Neural progenitor cell (in vitro differentiated cells): ENCODE measurements around the gene TMEM184A. TPM values are rescaled to one million over a fixed set of nuclear protein-coding genes. Genes with fewer than 3 reads are reported as not detected.

Experiments
- DNase-seq: peaks from one replicate; pipeline ENCODE4 v3.0.0-alpha.2; 2016; ENCODE audit warnings: low spot score
- H2AFZ ChIP-seq: fragments of 200-600 bp; sonication (generic); replicated peaks from 2 replicates; pipeline ENCODE4 v1.6.1; 2016; ENCODE audit warnings: antibody characterized with exemption
- H3F3A ChIP-seq: fragments of 200-600 bp; sonication (generic); 2 replicates; pipeline ENCODE4 v1.6.1; 2016; ENCODE audit warnings: antibody characterized with exemption, low read depth
- H3K27ac ChIP-seq: fragments of 200-600 bp; sonication (generic); 2 replicates; pipeline ENCODE4 v1.5.1; 2016; ENCODE audit warnings: mild to moderate bottlenecking
- H3K27me3 ChIP-seq: fragments of 200-600 bp; sonication (generic); 2 replicates; pipeline ENCODE4 v1.6.1; 2016; ENCODE audit warnings: mild to moderate bottlenecking, moderate library complexity
- H3K36me3 ChIP-seq: fragments of 200-600 bp; sonication (generic); 2 replicates; pipeline ENCODE4 v1.5.1; 2016
- H3K4me1 ChIP-seq: fragments of 200-600 bp; sonication (generic); 2 replicates; pipeline ENCODE4 v1.6.1; 2016; ENCODE audit warnings: mixed run types
- H3K4me2 ChIP-seq: fragments of 200-600 bp; sonication (generic); 2 replicates; pipeline ENCODE4 v1.6.1; 2016
- H3K4me3 ChIP-seq: fragments of 200-600 bp; sonication (generic); 2 replicates; pipeline ENCODE4 v1.5.1; 2016
- H3K79me2 ChIP-seq: fragments of 200-600 bp; sonication (generic); 2 replicates; pipeline ENCODE4 v1.6.1; 2016; ENCODE audit warnings: low read depth
- H3K9ac ChIP-seq: fragments of 200-600 bp; sonication (generic); 2 replicates; pipeline ENCODE4 v1.6.1; 2016
- H3K9me3 ChIP-seq: fragments of 200-600 bp; sonication (generic); 2 replicates; pipeline ENCODE4 v1.5.1; 2016; ENCODE audit warnings: low read depth
- H4K20me1 ChIP-seq: fragments of 200-600 bp; sonication (generic); 2 replicates; pipeline ENCODE4 v1.6.1; 2016; ENCODE audit warnings: low read depth
- H3K27ac Mint-ChIP-seq: 3 replicates; pipeline ENCODE4 v1.8.0; 2021; ENCODE audit warnings: mixed read lengths
- H3K27me3 Mint-ChIP-seq: 2 replicates; pipeline ENCODE4 v1.8.0; 2022; ENCODE audit warnings: low read depth, mild to moderate bottlenecking, inconsistent platforms, moderate library complexity, mixed read lengths; ENCODE audit not compliant: insufficient read depth
- H3K36me3 Mint-ChIP-seq: 3 replicates; pipeline ENCODE4 v1.8.0; 2021; ENCODE audit warnings: mixed read lengths
- H3K4me1 Mint-ChIP-seq: 3 replicates; pipeline ENCODE4 v1.8.0; 2021; ENCODE audit warnings: mixed read lengths
- H3K4me3 Mint-ChIP-seq: 3 replicates; pipeline ENCODE4 v1.8.0; 2021; ENCODE audit warnings: mild to moderate bottlenecking, moderate library complexity, mixed read lengths
- H3K9me3 Mint-ChIP-seq: 3 replicates; pipeline ENCODE4 v1.8.0; 2020; ENCODE audit warnings: mixed read lengths
- EZH2 ChIP-seq: fragments of 200-600 bp; sonication (generic); IDR thresholded peaks from 2 replicates; pipeline ENCODE4 v1.6.1; 2017; ENCODE audit warnings: antibody characterized with exemption, mild to moderate bottlenecking, moderate library complexity
- EZH2phosphoT487 ChIP-seq: fragments of 200-600 bp; sonication (generic); IDR thresholded peaks from 2 replicates; pipeline ENCODE4 v1.6.1; 2017; ENCODE audit warnings: antibody characterized with exemption
- total RNA-seq: library from RNA; depleted of rRNA; stranded (reverse); fragments of >200 nt; gene quantifications from 2 replicates; pipeline ENCODE4 v1.2.3, GENCODE V29; 2015; ENCODE audit warnings: low replicate concordance
- TF ChIP-seq, protein P1 (sequence below): fragments of 200-600 bp; sonication (generic); IDR thresholded peaks from 2 replicates; pipeline ENCODE4 v1.5.1; 2017; ENCODE audit warnings: antibody characterized with exemption, mild to moderate bottlenecking

The TMEM184A gene
- total RNA-seq, 1 donor from 2014 or later, result 0.17 TPM

DNA sequence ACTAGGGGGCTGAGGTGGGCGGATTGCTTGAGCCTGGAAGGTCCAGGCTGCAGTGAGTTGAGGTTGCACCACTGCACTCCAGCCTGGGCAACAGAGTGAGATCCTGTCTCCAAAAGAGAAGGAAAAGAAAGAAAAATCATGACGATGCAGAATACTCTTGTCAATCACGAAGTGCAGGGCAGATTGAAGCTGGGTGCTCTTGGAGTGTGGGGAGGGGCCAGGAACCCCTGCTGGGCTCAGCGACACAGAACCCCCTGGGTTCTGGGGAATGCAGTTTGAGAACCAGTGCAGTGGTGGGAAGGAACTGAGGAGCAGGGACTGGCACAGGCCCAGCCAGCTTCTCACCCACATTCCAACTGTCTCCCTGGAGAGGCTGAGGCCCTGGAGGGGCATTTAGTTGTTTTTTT, 41.0 kb downstream of the TMEM184A start:
- Histone ChIP-seq H3K27me3 (no peaks in the 10 kb centered on the region), H3K9me3 (no peaks in the 10 kb centered on the region), H3F3A (no peaks in the 10 kb centered on the region), H3K27ac (no peak overlapping the region), H3K4me3 (no peak overlapping the region), H3K36me3 (no peaks in the 10 kb centered on the region), H3K9ac (no peak overlapping the region), H4K20me1 (no peaks in the 10 kb centered on the region), H3K4me1 (no peaks in the 10 kb centered on the region), H3K4me2 (no peak overlapping the region), H2AFZ (no peak overlapping the region), H3K79me2 (no peaks in the 10 kb centered on the region)
- Mint-ChIP-seq H3K36me3 (no peaks in the 10 kb centered on the region), H3K9me3 (peaks cover 4% of the 10 kb centered on the region), H3K27me3 (peaks cover 8% of the 10 kb centered on the region), H3K4me3 (no peak overlapping the region), H3K4me1 (peaks cover 8% of the 10 kb centered on the region), H3K27ac (peak overlapping the region; percentile 79)
- TF ChIP-seq EZH2, result no peak
- TF ChIP-seq EZH2phosphoT487, result no peak
- TF ChIP-seq, protein P1, sequence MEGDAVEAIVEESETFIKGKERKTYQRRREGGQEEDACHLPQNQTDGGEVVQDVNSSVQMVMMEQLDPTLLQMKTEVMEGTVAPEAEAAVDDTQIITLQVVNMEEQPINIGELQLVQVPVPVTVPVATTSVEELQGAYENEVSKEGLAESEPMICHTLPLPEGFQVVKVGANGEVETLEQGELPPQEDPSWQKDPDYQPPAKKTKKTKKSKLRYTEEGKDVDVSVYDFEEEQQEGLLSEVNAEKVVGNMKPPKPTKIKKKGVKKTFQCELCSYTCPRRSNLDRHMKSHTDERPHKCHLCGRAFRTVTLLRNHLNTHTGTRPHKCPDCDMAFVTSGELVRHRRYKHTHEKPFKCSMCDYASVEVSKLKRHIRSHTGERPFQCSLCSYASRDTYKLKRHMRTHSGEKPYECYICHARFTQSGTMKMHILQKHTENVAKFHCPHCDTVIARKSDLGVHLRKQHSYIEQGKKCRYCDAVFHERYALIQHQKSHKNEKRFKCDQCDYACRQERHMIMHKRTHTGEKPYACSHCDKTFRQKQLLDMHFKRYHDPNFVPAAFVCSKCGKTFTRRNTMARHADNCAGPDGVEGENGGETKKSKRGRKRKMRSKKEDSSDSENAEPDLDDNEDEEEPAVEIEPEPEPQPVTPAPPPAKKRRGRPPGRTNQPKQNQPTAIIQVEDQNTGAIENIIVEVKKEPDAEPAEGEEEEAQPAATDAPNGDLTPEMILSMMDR, result no peak
- DNase-seq, result no peak

DNA sequence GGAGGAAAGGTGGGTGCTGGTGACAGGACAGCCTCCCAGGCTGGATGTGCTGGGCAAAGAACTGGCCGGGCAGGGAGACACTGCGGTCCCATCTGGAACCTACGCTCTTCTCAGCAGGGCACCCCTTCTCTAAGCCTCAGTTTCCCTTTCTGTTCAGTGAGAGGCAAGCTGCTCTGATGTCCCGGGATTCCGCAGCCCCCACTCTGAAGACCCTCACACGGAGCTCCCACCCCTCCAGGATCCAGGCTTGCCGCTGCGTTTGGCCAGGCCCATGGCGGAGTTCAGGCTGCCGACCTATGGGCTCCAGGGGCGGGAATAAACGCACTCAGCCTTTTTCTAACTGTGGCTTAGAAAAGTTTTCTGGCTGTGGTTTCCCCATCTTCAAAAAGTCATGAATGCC, 41.6 kb downstream of the TMEM184A start:
- Mint-ChIP-seq H3K9me3 (peaks cover 3% of the 10 kb centered on the region), H3K27ac (no peak overlapping the region), H3K36me3 (no peaks in the 10 kb centered on the region), H3K4me3 (no peak overlapping the region), H3K4me1 (peaks cover 8% of the 10 kb centered on the region), H3K27me3 (peaks cover 6% of the 10 kb centered on the region)
- no peak overlapping the region for H3K4me2 ChIP-seq
- no peaks in the 10 kb centered on the region for H3K79me2 ChIP-seq
- no peak overlapping the region for H3K4me3 ChIP-seq
- no peaks in the 10 kb centered on the region for H4K20me1 ChIP-seq
- H3K27ac ChIP-seq, result no peak overlapping the region
- no peaks in the 10 kb centered on the region for H3K36me3 ChIP-seq
- no peak for DNase-seq
- no peaks in the 10 kb centered on the region for H3K4me1 ChIP-seq
- H2AFZ ChIP-seq, result no peak overlapping the region
- no peaks in the 10 kb centered on the region for H3K9me3 ChIP-seq
- TF ChIP-seq, protein P1, result no peak
- TF ChIP-seq EZH2, result no peak
- no peak for TF ChIP-seq EZH2phosphoT487
- no peaks in the 10 kb centered on the region for H3K27me3 ChIP-seq
- H3K9ac ChIP-seq, result no peak overlapping the region
- no peaks in the 10 kb centered on the region for H3F3A ChIP-seq

DNA sequence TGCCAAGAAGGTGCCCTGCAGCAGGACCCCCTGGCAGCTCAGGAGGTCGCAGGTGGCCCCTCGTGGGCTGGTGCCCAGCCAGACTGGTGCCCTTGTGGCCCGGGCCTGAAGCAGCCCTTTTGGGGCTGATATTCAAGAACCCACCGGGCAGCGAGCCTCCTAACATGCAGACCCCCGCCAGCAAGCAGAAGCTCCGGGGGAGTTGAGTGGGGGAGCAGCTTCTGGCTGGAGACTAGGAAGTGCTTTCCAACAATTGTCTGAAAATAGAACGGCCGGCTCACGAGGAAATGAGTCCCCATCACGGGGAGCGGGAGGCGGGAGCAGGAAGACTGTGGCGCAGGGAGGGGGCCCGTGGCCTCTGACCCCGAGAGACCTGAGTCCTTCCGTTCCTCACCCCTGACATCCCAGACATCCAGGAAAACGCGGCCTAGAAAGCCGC, 42.3 kb downstream of the TMEM184A start:
- H3K27ac Mint-ChIP-seq, result no peak overlapping the region
- H3K9ac ChIP-seq, result no peak overlapping the region
- H4K20me1 ChIP-seq, result no peaks in the 10 kb centered on the region
- H3F3A ChIP-seq, result no peaks in the 10 kb centered on the region
- H3K9me3 ChIP-seq, result no peaks in the 10 kb centered on the region
- no peaks in the 10 kb centered on the region for H3K4me1 ChIP-seq
- H3K4me1 Mint-ChIP-seq, result peaks cover 8% of the 10 kb centered on the region
- no peaks in the 10 kb centered on the region for H3K9me3 Mint-ChIP-seq
- H3K27me3 Mint-ChIP-seq, result peaks cover 6% of the 10 kb centered on the region
- TF ChIP-seq, protein P1, result no peak
- TF ChIP-seq EZH2, result no peak
- no peak for TF ChIP-seq EZH2phosphoT487
- H2AFZ ChIP-seq, result no peak overlapping the region
- no peak for DNase-seq
- no peak overlapping the region for H3K4me2 ChIP-seq
- no peaks in the 10 kb centered on the region for H3K36me3 ChIP-seq
- H3K79me2 ChIP-seq, result no peaks in the 10 kb centered on the region
- H3K4me3 ChIP-seq, result no peak overlapping the region
- no peak overlapping the region for H3K4me3 Mint-ChIP-seq
- no peak overlapping the region for H3K27ac ChIP-seq
- no peaks in the 10 kb centered on the region for H3K27me3 ChIP-seq
- H3K36me3 Mint-ChIP-seq, result no peaks in the 10 kb centered on the region
